K562 (cell line): ENCODE results near the gene ZBTB22. TPM values are rescaled to one million over a fixed set of nuclear protein-coding genes. Genes with fewer than 3 reads are reported as not detected.
A peak's percentile ranks its signal among the peaks of the same experiment; 100 is the strongest.

Source experiments
- ATAC-seq: fragments of 200-7000 bp; cut with Tn5 transposase; 3 replicates; pipeline ENCODE4 v1.9.1; 2020; ENCODE audit warnings: moderate library complexity
- BruUV-seq: library from RNA; stranded (reverse); fragments of 400-500 nt; replicated peaks from 2 replicates; lab custom pipeline; 2021; lab: Mats Ljungman, UMichigan
- CTCF ChIA-PET: fragments of 300-600 bp; formaldehyde crosslinking; extraction: SDS; loops from one replicate; lab custom pipeline; 2021; ENCODE audit warnings: low intra/inter-chr PET ratio; lab: Yijun Ruan, JAX
- POLR2A ChIA-PET: fragments of 300-600, 350-650 bp; sonication (Branson Sonifier 250); formaldehyde crosslinking; extraction: SDS; loops from one replicate; lab custom pipeline; 2021; ENCODE audit warnings: antibody characterized with exemption, inconsistent platforms; lab: Yijun Ruan, JAX
- DNase-seq, 4 experiments: peaks; one replicate each; pipeline versions ENCODE4 v3.0.0 to v3.0.0-alpha.2; 2011 to 2018; ENCODE audit warnings: low spot score in 3 of 4, mixed read lengths in 3 of 4; ENCODE audit errors: extremely low read depth in 1 of 4
- FAIRE-seq: peaks from 2 replicates; lab custom pipeline; 2011; peaks lifted over from hg19 to GRCh38; lab: Jason Lieb, UNC
- H2AFZ ChIP-seq: 2 replicates; pipeline ENCODE4 v1.6.0; 2011; ENCODE audit warnings: low read depth, low read length, control low read depth, inconsistent platforms
- H3K27ac ChIP-seq: fragments of 200-600 bp; 3 replicates; pipeline ENCODE4 v1.8.0; 2011; ENCODE audit warnings: low read depth, mild to moderate bottlenecking, control low read depth, inconsistent platforms, low read length, moderate library complexity, mixed read lengths; ENCODE audit errors: extremely low read depth
- H3K27me3 ChIP-seq, 2 experiments: fragments of 300-600 bp in 1 of 2; 2 replicates in 1 of 2; 3 replicates in 1 of 2; pipeline versions ENCODE4 v1.6.0 to v1.8.0; 2011; ENCODE audit warnings: inconsistent platforms in 2 of 2, low read length in 2 of 2, mild to moderate bottlenecking in 1 of 2, mixed read lengths in 1 of 2, moderate library complexity in 1 of 2; ENCODE audit not compliant: control insufficient read depth in 2 of 2, insufficient read depth in 2 of 2
- H3K36me3 ChIP-seq: fragments of 300-600 bp; 3 replicates; pipeline ENCODE4 v1.8.0; 2011; ENCODE audit warnings: mild to moderate bottlenecking, low read length, inconsistent platforms; ENCODE audit not compliant: control insufficient read depth, insufficient read depth
- H3K4me1 ChIP-seq, 2 experiments: fragments of 200-600 bp in 1 of 2; replicated peaks in 1 of 2; 2 replicates in 1 of 2; 3 replicates in 1 of 2; pipeline versions ENCODE4 v1.5.1 to v1.8.0; 2011; ENCODE audit warnings: inconsistent platforms in 2 of 2, low read length in 2 of 2, mild to moderate bottlenecking in 1 of 2, mixed read lengths in 1 of 2, moderate library complexity in 1 of 2; ENCODE audit not compliant: control insufficient read depth in 2 of 2, insufficient read depth in 2 of 2
- H3K4me2 ChIP-seq: 2 replicates; pipeline ENCODE4 v1.6.1; 2011; ENCODE audit warnings: low read length, control low read depth, inconsistent platforms, mixed read lengths; ENCODE audit not compliant: insufficient read depth
- H3K4me3 ChIP-seq: fragments of 200-600 bp; sonication (generic), shearing (Covaris generic); 2 replicates; pipeline ENCODE4 v1.5.1; 2016; ENCODE audit warnings: control low read depth, inconsistent platforms
- H3K79me2 ChIP-seq: fragments of 200-600 bp; 3 replicates; pipeline ENCODE4 v1.8.0; 2011; ENCODE audit warnings: low read length, inconsistent platforms; ENCODE audit not compliant: control insufficient read depth, insufficient read depth
- H3K9ac ChIP-seq, 2 experiments: 2 replicates each; pipeline versions ENCODE4 v1.6.0 to v1.6.1; 2011; ENCODE audit warnings: low read depth in 2 of 2, low read length in 2 of 2, control low read depth in 1 of 2, inconsistent platforms in 1 of 2, mild to moderate bottlenecking in 1 of 2, mixed read lengths in 1 of 2; ENCODE audit not compliant: insufficient read depth in 1 of 2
- H3K9me1 ChIP-seq: one replicate; pipeline ENCODE4 v1.6.0; 2011; ENCODE audit warnings: inconsistent platforms, mild to moderate bottlenecking, low read length, moderate library complexity; ENCODE audit not compliant: control insufficient read depth, insufficient read depth
- H3K9me3 ChIP-seq: replicated peaks from 2 replicates; pipeline ENCODE4 v1.5.1; 2011; ENCODE audit warnings: low read depth, low read length, inconsistent platforms; ENCODE audit not compliant: control insufficient read depth, insufficient read depth
- H4K20me1 ChIP-seq: replicated peaks from 2 replicates; pipeline ENCODE4 v1.6.1; 2011; ENCODE audit warnings: low read length, inconsistent platforms, mixed read lengths; ENCODE audit not compliant: control insufficient read depth, insufficient read depth
- CCAR2 ChIP-seq: fragments of 200-400 bp; formaldehyde crosslinking; IDR thresholded peaks from 2 replicates; pipeline ENCODE4 v1.6.1; 2017; ENCODE audit warnings: mild to moderate bottlenecking, low read depth, low read length
- ELF1 ChIP-seq: fragments of 200-800 bp; sonication (Bioruptor generic); IDR thresholded peaks from 2 replicates; pipeline ENCODE4 v1.6.1; 2016; ENCODE audit warnings: missing genetic modification characterization, missing compliant biosample characterization
- FOS ChIP-seq: IDR thresholded peaks from 3 replicates; pipeline ENCODE4 v1.6.1; 2011; ENCODE audit not compliant: insufficient read length; ENCODE audit errors: extremely low read depth
- KDM5B ChIP-seq: fragments of 200-600 bp; sonication (generic); IDR thresholded peaks from 2 replicates; pipeline ENCODE4 v1.6.1; 2012; ENCODE audit warnings: low read depth, mild to moderate bottlenecking, moderate library complexity, low read length, control low read depth, inconsistent platforms; ENCODE audit not compliant: insufficient replicate concordance
- NELFE ChIP-seq: IDR thresholded peaks from 2 replicates; pipeline ENCODE4 v1.6.1; 2011; ENCODE audit warnings: mild to moderate bottlenecking; ENCODE audit not compliant: insufficient read depth, insufficient read length
- NR2C2 ChIP-seq, 2 experiments: fragments of 200-800 bp in 1 of 2; sonication (Bioruptor generic) in 1 of 2; sonication (generic) in 1 of 2; formaldehyde crosslinking in 1 of 2; IDR thresholded peaks; 2 replicates each; pipeline versions ENCODE4 v1.6.1 to v1.8.0; 2016 to 2022; ENCODE audit warnings: mild to moderate bottlenecking in 1 of 2, missing compliant biosample characterization in 1 of 2, missing genetic modification characterization in 1 of 2, missing genetic modification reagents in 1 of 2
- POLR2G ChIP-seq: fragments of 200-400 bp; formaldehyde crosslinking; IDR thresholded peaks from 2 replicates; pipeline ENCODE4 v1.6.1; 2017; ENCODE audit warnings: low read depth, mild to moderate bottlenecking, antibody characterized with exemption, low read length, moderate library complexity
- RBFOX2 ChIP-seq: fragments of 200-400 bp; formaldehyde crosslinking; IDR thresholded peaks from 2 replicates; pipeline ENCODE4 v1.6.1; 2017; ENCODE audit warnings: low read depth, mild to moderate bottlenecking, low read length, moderate library complexity
- WGBS: fragments of 100-300 bp; shearing (Covaris generic); methylation state at CpG from one replicate; pipeline ENCODE4 v1.1.6; 2016; ENCODE audit warnings: low coverage, mixed read lengths; ENCODE audit not compliant: insufficient coverage; ENCODE audit errors: missing lambda C conversion rate; 5-methylcytosine and 5-hydroxymethylcytosine counted together
- in situ Hi-C: fragments of 300-500 bp; cut with MboI; formaldehyde crosslinking; loops from 4 replicates; pipeline ENCODE4 v1.15.0; 2018; ENCODE audit warnings: inconsistent platforms, mixed read lengths
- intact Hi-C: fragments of 100-400 bp; cut with micrococcal nuclease; formaldehyde crosslinking; loops from 2 replicates; pipeline ENCODE4 v1.14.2; 2022
- polyA plus RNA-seq, 8 experiments: library from polyadenylated mRNA; depleted of rRNA in 4 of 8; stranded (reverse) in 5 of 8; unstranded in 3 of 8; fragments of >200 nt; fragmentation: Nextera tagmentation in 2 of 8; fragmentation: Illumina TruSeq in 1 of 8; extraction: Ambion mirVana in 2 of 8; extraction: Trizol in 1 of 8; gene quantifications; 2 replicates each; pipeline versions ENCODE4 v1.2.1 to v1.2.3, GENCODE V29; 2011 to 2014; ENCODE audit warnings: inconsistent platforms in 1 of 8, missing spikeins in 1 of 8
- total RNA-seq, 7 experiments: library from RNA; depleted of rRNA in 6 of 7; stranded (reverse); fragments of >200 nt in 6 of 7; fragmentation: Illumina TruSeq in 2 of 7; extraction: Trizol in 2 of 7; gene quantifications; 2 replicates each; pipeline versions ENCODE4 v1.2.1 to v1.2.3, GENCODE V29; 2011 to 2021; ENCODE audit warnings: low replicate concordance in 1 of 7
- TF ChIP-seq, protein P1 (sequence below): fragments of 450-650 bp; IDR thresholded peaks from 2 replicates; pipeline ENCODE4 v1.6.1; 2016; ENCODE audit warnings: antibody characterized with exemption
- TF ChIP-seq, protein P2 (sequence below), 3 experiments: IDR thresholded peaks in 2 of 3; conservative IDR thresholded peaks in 1 of 3; 2 replicates each; pipeline ENCODE4 v1.5.1; 2011 to 2012; ENCODE audit warnings: low read length in 3 of 3, mild to moderate bottlenecking in 3 of 3, control low read depth in 2 of 3, improper control_type of control experiment in 1 of 3, inconsistent platforms in 1 of 3, low read depth in 1 of 3, mixed read lengths in 1 of 3, moderate library complexity in 1 of 3; ENCODE audit not compliant: insufficient read depth in 2 of 3

Gene ZBTB22
- total and polyA plus RNA-seq, 9 of the 15 experiments (the other 6 are each of a cell fraction or from before 2014, with no cell fraction given) = 0.21 to 11.9 (median 7.1) TPM

DNA sequence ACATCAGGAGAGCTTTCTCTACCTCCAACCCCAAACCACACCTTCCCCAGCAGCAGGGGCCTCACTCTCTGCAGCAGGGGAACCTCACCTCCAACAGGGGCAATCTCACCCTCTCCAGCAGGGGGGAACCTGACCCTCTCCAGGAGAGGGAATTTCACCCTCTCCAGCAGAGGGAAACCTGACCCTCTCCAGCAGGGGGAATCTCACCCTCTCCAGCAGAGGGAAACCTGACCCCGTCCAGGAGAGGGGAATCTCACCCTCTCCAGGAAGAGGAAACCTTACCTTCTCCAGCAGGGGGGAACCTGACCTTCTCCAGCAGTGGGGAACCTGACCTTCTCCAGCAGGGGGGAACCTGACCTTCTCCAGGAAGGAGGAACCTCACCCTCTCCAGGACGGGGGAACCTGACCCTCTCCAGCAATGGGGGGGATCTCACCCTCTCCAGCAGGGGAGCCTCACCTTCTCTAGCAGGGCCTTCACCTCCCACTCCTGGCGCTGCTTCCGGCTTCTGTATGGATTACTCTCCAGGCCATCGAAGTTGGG, 37.5 kb downstream of the ZBTB22 start (continued):
- TF ChIP-seq, protein P1, sequence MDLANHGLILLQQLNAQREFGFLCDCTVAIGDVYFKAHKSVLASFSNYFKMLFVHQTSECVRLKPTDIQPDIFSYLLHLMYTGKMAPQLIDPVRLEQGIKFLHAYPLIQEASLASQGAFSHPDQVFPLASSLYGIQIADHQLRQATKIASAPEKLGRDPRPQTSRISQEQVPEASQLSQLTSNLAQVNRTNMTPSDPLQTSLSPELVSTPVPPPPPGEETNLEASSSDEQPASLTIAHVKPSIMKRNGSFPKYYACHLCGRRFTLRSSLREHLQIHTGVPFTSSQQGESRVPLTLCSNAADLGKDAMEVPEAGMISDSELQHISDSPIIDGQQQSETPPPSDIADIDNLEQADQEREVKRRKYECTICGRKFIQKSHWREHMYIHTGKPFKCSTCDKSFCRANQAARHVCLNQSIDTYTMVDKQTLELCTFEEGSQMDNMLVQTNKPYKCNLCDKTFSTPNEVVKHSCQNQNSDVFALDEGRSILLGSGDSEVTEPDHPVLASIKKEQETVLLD = peak; percentile 52; the same call in 1 of the 2 replicates
- TF ChIP-seq NELFE = no peak
- TF ChIP-seq CCAR2 = 0 out of 2 replicates have a peak, but pooled peaks have one; percentile 72

DNA sequence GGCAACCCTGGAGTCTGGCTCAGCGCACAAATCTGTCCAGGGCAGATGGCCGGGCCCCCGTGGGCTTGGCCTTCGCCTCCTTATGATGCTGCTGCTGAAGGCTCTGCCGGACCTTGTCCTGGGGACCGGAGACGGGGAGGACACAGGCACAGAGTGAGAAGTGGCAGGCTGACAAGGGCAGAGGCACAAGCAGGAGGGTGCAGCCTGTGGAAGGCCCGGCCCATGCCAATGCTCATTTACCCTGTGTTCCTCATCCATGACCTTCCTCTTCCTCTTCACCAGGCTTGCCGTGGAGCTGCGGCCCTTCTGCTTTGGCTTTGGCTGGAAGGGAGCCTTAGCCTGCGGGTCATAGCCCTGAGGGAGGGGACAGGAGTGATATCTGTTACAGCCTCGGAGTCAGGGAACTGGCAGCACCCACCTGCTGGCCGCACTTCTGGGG, 38.3 kb downstream of the ZBTB22 start:
- Histone ChIP-seq H3K36me3 (peaks cover 90% of the 10 kb centered on the region), H3K4me1 (peaks cover 29 to 39% of the 10 kb centered on the region in 2 experiments), H3K9me1 (no peaks in the 10 kb centered on the region), H3K9ac (peak overlapping the region in 1 of 2 experiments; percentile 8; a peak in 1 of 4 replicates), H3K4me2 (no peak overlapping the region), H3K27ac (no peak overlapping the region), H3K9me3 (no peaks in the 10 kb centered on the region), H3K79me2 (peaks cover 23% of the 10 kb centered on the region), H3K27me3 (no peaks in the 10 kb centered on the region), H3K4me3 (no peak overlapping the region), H4K20me1 (peaks cover 26% of the 10 kb centered on the region), H2AFZ (no peak overlapping the region)
- intact Hi-C loops = loop anchor here (10.0 kb wide), 1 partner anchor 296 kb away; no protein-coding TSS in a partner anchor
- no peak for ATAC-seq
- ChIA-PET CTCF (interaction anchor here (1.2 to 6.6 kb wide), 7 partner anchors 20 to 147 kb away, joined by 5 to 64 read pairs (median 14); partner anchors contain the start of genes CUTA, KIFC1 and RGL2), POLR2A (interaction anchor here (1.0 to 8.1 kb wide), 2 partner anchors 10 to 38 kb away, joined by 3 to 90 read pairs; partner anchors contain the start of genes PFDN6 and WDR46)
- 88% methylated on average over 13 of the region's 13 CpGs for WGBS
- TSS peak; percentile 32 for BruUV-seq
- in situ Hi-C loops = loop anchor here (10.0 kb wide), 1 partner anchor 126 kb away; no protein-coding TSS in a partner anchor
- peak; percentile 3 for TF ChIP-seq KDM5B
- peak; percentile 36; the same call in 1 of the 2 replicates for TF ChIP-seq NR2C2 (CRISPR knock-in tag; IDR thresholded peaks at IDR 0.05)
- no peak for TF ChIP-seq NR2C2 (tag; IDR thresholded peaks at IDR 0.05)
- TF ChIP-seq FOS = no peak
- TF ChIP-seq ELF1 (tag) = no peak
- peak; percentile 65 for TF ChIP-seq POLR2G
- peak; percentile 61; the same call in 1 of the 2 replicates for TF ChIP-seq RBFOX2
- TF ChIP-seq, protein P2, sequence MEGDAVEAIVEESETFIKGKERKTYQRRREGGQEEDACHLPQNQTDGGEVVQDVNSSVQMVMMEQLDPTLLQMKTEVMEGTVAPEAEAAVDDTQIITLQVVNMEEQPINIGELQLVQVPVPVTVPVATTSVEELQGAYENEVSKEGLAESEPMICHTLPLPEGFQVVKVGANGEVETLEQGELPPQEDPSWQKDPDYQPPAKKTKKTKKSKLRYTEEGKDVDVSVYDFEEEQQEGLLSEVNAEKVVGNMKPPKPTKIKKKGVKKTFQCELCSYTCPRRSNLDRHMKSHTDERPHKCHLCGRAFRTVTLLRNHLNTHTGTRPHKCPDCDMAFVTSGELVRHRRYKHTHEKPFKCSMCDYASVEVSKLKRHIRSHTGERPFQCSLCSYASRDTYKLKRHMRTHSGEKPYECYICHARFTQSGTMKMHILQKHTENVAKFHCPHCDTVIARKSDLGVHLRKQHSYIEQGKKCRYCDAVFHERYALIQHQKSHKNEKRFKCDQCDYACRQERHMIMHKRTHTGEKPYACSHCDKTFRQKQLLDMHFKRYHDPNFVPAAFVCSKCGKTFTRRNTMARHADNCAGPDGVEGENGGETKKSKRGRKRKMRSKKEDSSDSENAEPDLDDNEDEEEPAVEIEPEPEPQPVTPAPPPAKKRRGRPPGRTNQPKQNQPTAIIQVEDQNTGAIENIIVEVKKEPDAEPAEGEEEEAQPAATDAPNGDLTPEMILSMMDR (IDR thresholded peaks at IDR 0.05 in 2 of 3, conservative IDR thresholded peaks at IDR 0.05 in 1 of 3; ENCODE audit: insufficient read depth in 2 of 3, low read depth in 1 of 3, low read length in 3 of 3) = 0 out of 6 replicates have a peak, but pooled peaks of 1 of the 3 experiments have one; percentile 0
- no peak for FAIRE-seq
- no peak for DNase-seq
